HAP-1 (cell line): ENCODE results near the gene DLD.
A peak's percentile ranks its signal among the peaks of the same experiment; 100 is the strongest.
"Not testable (repeated sequence)": the region's sequence is repeated elsewhere in the genome, so short reads cannot be mapped to it uniquely, and the experiment has no call there.

Experiments used
- DNase-seq, 2 experiments: peaks; one replicate each; pipeline ENCODE4 v3.0.0-alpha.2; 2016 to 2020; ENCODE audit warnings: low spot score in 2 of 2
- H3K27me3 ChIP-seq: fragments of 250-450 bp; sonication (Bioruptor Pico); 2 replicates; pipeline ENCODE4 v1.5.1; 2020; ENCODE audit warnings: low read depth, mild to moderate bottlenecking, moderate library complexity
- H3K36me3 ChIP-seq: fragments of 250-450 bp; sonication (Bioruptor Pico); replicated peaks from 2 replicates; pipeline ENCODE4 v1.5.1; 2020; ENCODE audit warnings: mild to moderate bottlenecking
- H3K4me1 ChIP-seq: fragments of 250-450 bp; sonication (Bioruptor Pico); 2 replicates; pipeline ENCODE4 v1.5.1; 2020; ENCODE audit warnings: mild to moderate bottlenecking
- H3K4me3 ChIP-seq: fragments of 250-450 bp; sonication (Bioruptor Pico); 2 replicates; pipeline ENCODE4 v1.5.1; 2020; ENCODE audit warnings: mild to moderate bottlenecking, moderate library complexity
- H3K9me3 ChIP-seq: fragments of 250-450 bp; sonication (Bioruptor Pico); 2 replicates; pipeline ENCODE4 v1.5.1; 2020; ENCODE audit warnings: mild to moderate bottlenecking, moderate library complexity
- in situ Hi-C: fragments of 300-500 bp; cut with MboI; formaldehyde crosslinking; loops from 3 replicates; pipeline ENCODE4 v1.14.3; 2020; ENCODE audit warnings: low sequenced_read_pairs, inconsistent platforms, mixed read lengths

Gene DLD

GRCh38 chr7:107948645-107949442 is 57.9 kb downstream of the DLD start:
- H3K36me3 ChIP-seq, result peaks cover 56% of the 10 kb centered on the region
- no peak overlapping the region for H3K4me3 ChIP-seq
- H3K27me3 ChIP-seq, result no peaks in the 10 kb centered on the region
- H3K9me3 ChIP-seq, result no peaks in the 10 kb centered on the region
- in situ Hi-C loops, result no loop called here
- no peak for DNase-seq
- H3K4me1 ChIP-seq, result peaks cover 7% of the 10 kb centered on the region

- Histone ChIP-seq H3K4me3 (no peak overlapping the region), H3K36me3 (peaks cover 59% of the 10 kb centered on the region), H3K27me3 (no peaks in the 10 kb centered on the region), H3K4me1 (peaks cover 7% of the 10 kb centered on the region), H3K9me3 (no peaks in the 10 kb centered on the region)
- DNase-seq, result no peak
- in situ Hi-C loops, result no loop called here
Measured at GRCh38 chr7:107949443-107949935, 58.5 kb downstream of the DLD start.

GRCh38 chr7:107951172-107951787 is 60.3 kb downstream of the DLD start:
- no peaks in the 10 kb centered on the region for H3K9me3 ChIP-seq
- peaks cover 68% of the 10 kb centered on the region for H3K36me3 ChIP-seq
- in situ Hi-C loops, result no loop called here
- H3K4me1 ChIP-seq, result peaks cover 7% of the 10 kb centered on the region
- H3K27me3 ChIP-seq, result no peaks in the 10 kb centered on the region
- DNase-seq, result no peak
- H3K4me3 ChIP-seq, result no peak overlapping the region

GRCh38 chr7:107951896-107952295 is 60.9 kb downstream of the DLD start:
- no peaks in the 10 kb centered on the region for H3K27me3 ChIP-seq
- peaks cover 7% of the 10 kb centered on the region for H3K4me1 ChIP-seq
- no peak for DNase-seq
- in situ Hi-C loops, result no loop called here
- H3K36me3 ChIP-seq, result peaks cover 73% of the 10 kb centered on the region
- no peak overlapping the region for H3K4me3 ChIP-seq
- no peaks in the 10 kb centered on the region for H3K9me3 ChIP-seq

- no peak for DNase-seq
- H3K4me1 ChIP-seq, result peaks cover 7% of the 10 kb centered on the region
Measured at GRCh38 chr7:107953265-107953923, 62.4 kb downstream of the DLD start.

GRCh38 chr7:107953924-107954303 is 62.9 kb downstream of the DLD start:
- no peak for DNase-seq
- in situ Hi-C loops, result no loop called here
- H3K27me3 ChIP-seq, result no peaks in the 10 kb centered on the region
- no peaks in the 10 kb centered on the region for H3K9me3 ChIP-seq
- H3K4me3 ChIP-seq, result no peak overlapping the region
- peaks cover 78% of the 10 kb centered on the region for H3K36me3 ChIP-seq
- peaks cover 8% of the 10 kb centered on the region for H3K4me1 ChIP-seq

More at GRCh38 chr7:107953265-107953923, 62.4 kb downstream of the DLD start:
- in situ Hi-C loops, result no loop called here
- H3K36me3 ChIP-seq, result peaks cover 78% of the 10 kb centered on the region
- H3K4me3 ChIP-seq, result no peak overlapping the region
- H3K27me3 ChIP-seq, result no peaks in the 10 kb centered on the region
- no peaks in the 10 kb centered on the region for H3K9me3 ChIP-seq

GRCh38 chr7:107955394-107955793 is 64.4 kb downstream of the DLD start:
- DNase-seq, result no peak
- no peaks in the 10 kb centered on the region for H3K9me3 ChIP-seq
- H3K4me3 ChIP-seq, result no peak overlapping the region
- H3K4me1 ChIP-seq, result peaks cover 4% of the 10 kb centered on the region
- in situ Hi-C loops, result no loop called here
- no peaks in the 10 kb centered on the region for H3K27me3 ChIP-seq
- H3K36me3 ChIP-seq, result peaks cover 81% of the 10 kb centered on the region

GRCh38 chr7:107956950-107957349 is 66.0 kb downstream of the DLD start:
- DNase-seq, H3K4me1 ChIP-seq, H3K4me3 ChIP-seq, H3K27me3 ChIP-seq, H3K9me3 ChIP-seq, in situ Hi-C loops: not testable (repeated sequence)
- peaks cover 82% of the 10 kb centered on the region for H3K36me3 ChIP-seq

GRCh38 chr7:107957436-107957835 is 66.5 kb downstream of the DLD start:
- H3K27me3 ChIP-seq, result no peaks in the 10 kb centered on the region
- no peak overlapping the region for H3K4me3 ChIP-seq
- peaks cover 4% of the 10 kb centered on the region for H3K4me1 ChIP-seq
- DNase-seq, result no peak
- peaks cover 81% of the 10 kb centered on the region for H3K36me3 ChIP-seq
- H3K9me3 ChIP-seq, result no peaks in the 10 kb centered on the region
- in situ Hi-C loops, result no loop called here

GRCh38 chr7:107958764-107959526 is 68.0 kb downstream of the DLD start:
- peaks cover 4% of the 10 kb centered on the region for H3K4me1 ChIP-seq
- no peak overlapping the region for H3K4me3 ChIP-seq
- in situ Hi-C loops, result no loop called here
- no peaks in the 10 kb centered on the region for H3K9me3 ChIP-seq
- peaks cover 71% of the 10 kb centered on the region for H3K36me3 ChIP-seq
- no peaks in the 10 kb centered on the region for H3K27me3 ChIP-seq
- DNase-seq, result no peak

- Histone ChIP-seq H3K27me3 (no peaks in the 10 kb centered on the region), H3K36me3 (peaks cover 71% of the 10 kb centered on the region), H3K9me3 (no peaks in the 10 kb centered on the region), H3K4me3 (no peak overlapping the region), H3K4me1 (peaks cover 4% of the 10 kb centered on the region)
- in situ Hi-C loops, result no loop called here
- peak; percentile 39 to 50 for DNase-seq
Measured at GRCh38 chr7:107959527-107959898, 68.5 kb downstream of the DLD start.

GRCh38 chr7:107960272-107960671 is 69.3 kb downstream of the DLD start:
- Histone ChIP-seq H3K9me3 (no peaks in the 10 kb centered on the region), H3K4me3 (no peak overlapping the region), H3K4me1 (peaks cover 4% of the 10 kb centered on the region), H3K36me3 (peaks cover 66% of the 10 kb centered on the region), H3K27me3 (no peaks in the 10 kb centered on the region)
- in situ Hi-C loops, result no loop called here
- no peak for DNase-seq

- Histone ChIP-seq H3K9me3 (no peaks in the 10 kb centered on the region), H3K4me3 (no peak overlapping the region), H3K36me3 (peaks cover 62% of the 10 kb centered on the region), H3K4me1 (peaks cover 4% of the 10 kb centered on the region), H3K27me3 (no peaks in the 10 kb centered on the region)
- in situ Hi-C loops, result no loop called here
- DNase-seq, result no peak
Measured at GRCh38 chr7:107961405-107961804, 70.4 kb downstream of the DLD start.
